Mesothelial cell of epicardium (in vitro differentiated cells): ENCODE measurements around the gene TSPAN15. TPM values are rescaled to one million over a fixed set of nuclear protein-coding genes. Genes with fewer than 3 reads are reported as not detected.
A peak's percentile ranks its signal among the peaks of the same experiment; 100 is the strongest.

Experiments used
- DNase-seq, 2 experiments: peaks; one replicate each; pipeline ENCODE4 v3.0.0; 2021; ENCODE audit warnings: low spot score in 2 of 2; ENCODE audit not compliant: unreplicated experiment in 2 of 2
- H3K27ac Mint-ChIP-seq: 2 replicates; pipeline ENCODE4 v1.8.0; 2021; ENCODE audit warnings: mixed read lengths
- H3K27me3 Mint-ChIP-seq: 2 replicates; pipeline ENCODE4 v1.8.0; 2021; ENCODE audit warnings: low read depth, mixed read lengths
- H3K36me3 Mint-ChIP-seq: 2 replicates; pipeline ENCODE4 v1.8.0; 2021; ENCODE audit warnings: mixed read lengths
- H3K4me1 Mint-ChIP-seq: 2 replicates; pipeline ENCODE4 v1.8.0; 2021; ENCODE audit warnings: mixed read lengths
- H3K4me3 Mint-ChIP-seq: 2 replicates; pipeline ENCODE4 v1.8.0; 2021; ENCODE audit warnings: mild to moderate bottlenecking, moderate library complexity, mixed read lengths
- H3K9me3 Mint-ChIP-seq: 2 replicates; pipeline ENCODE4 v1.8.0; 2021; ENCODE audit warnings: mixed read lengths
- CTCF ChIP-seq: fragments of 200-600 bp; sonication (generic); IDR thresholded peaks from one replicate; pipeline ENCODE4 v1.5.0; 2021; ENCODE audit warnings: antibody characterized with exemption; ENCODE audit not compliant: unreplicated experiment
- total RNA-seq: library from RNA; stranded (reverse); gene quantifications from 3 replicates; pipeline ENCODE4 v1.2.1, GENCODE V29; 2021

The TSPAN15 gene
- total RNA-seq, 1 donor from 2014 or later: 17.7 TPM

GRCh38 chr10:69475433-69475830 is 24.2 kb downstream of the TSPAN15 start:
- Mint-ChIP-seq H3K9me3 (no peaks in the 10 kb centered on the region), H3K4me3 (no peak overlapping the region), H3K27ac (peak overlapping the region; percentile 20), H3K27me3 (no peaks in the 10 kb centered on the region), H3K4me1 (peaks cover 27% of the 10 kb centered on the region), H3K36me3 (no peaks in the 10 kb centered on the region)
- no peak for DNase-seq
- TF ChIP-seq CTCF: no peak

- Mint-ChIP-seq H3K36me3 (no peaks in the 10 kb centered on the region), H3K27ac (no peak overlapping the region), H3K27me3 (no peaks in the 10 kb centered on the region), H3K4me3 (no peak overlapping the region), H3K4me1 (peaks cover 30% of the 10 kb centered on the region), H3K9me3 (no peaks in the 10 kb centered on the region)
- no peak for DNase-seq
- TF ChIP-seq CTCF: no peak
Observed at GRCh38 chr10:69477968-69478597, 26.8 kb downstream of the TSPAN15 start.

- Mint-ChIP-seq H3K4me1 (peaks cover 23% of the 10 kb centered on the region), H3K27me3 (no peaks in the 10 kb centered on the region), H3K4me3 (no peak overlapping the region), H3K36me3 (no peaks in the 10 kb centered on the region), H3K9me3 (no peaks in the 10 kb centered on the region), H3K27ac (peak overlapping the region; percentile 80)
- DNase-seq: no peak
- no peak for TF ChIP-seq CTCF
Observed at GRCh38 chr10:69479240-69480067, 28.2 kb downstream of the TSPAN15 start.

GRCh38 chr10:69480068-69480412 is 28.8 kb downstream of the TSPAN15 start:
- Mint-ChIP-seq H3K27me3 (no peaks in the 10 kb centered on the region), H3K4me1 (peaks cover 18% of the 10 kb centered on the region), H3K27ac (peak overlapping the region; percentile 80), H3K36me3 (no peaks in the 10 kb centered on the region), H3K9me3 (no peaks in the 10 kb centered on the region), H3K4me3 (no peak overlapping the region)
- DNase-seq: no peak
- TF ChIP-seq CTCF: no peak

GRCh38 chr10:69481305-69481704 is 30.0 kb downstream of the TSPAN15 start:
- DNase-seq: no peak
- no peaks in the 10 kb centered on the region for H3K36me3 Mint-ChIP-seq
- peaks cover 13% of the 10 kb centered on the region for H3K4me1 Mint-ChIP-seq
- no peaks in the 10 kb centered on the region for H3K27me3 Mint-ChIP-seq
- H3K27ac Mint-ChIP-seq: peak overlapping the region; percentile 16
- no peaks in the 10 kb centered on the region for H3K9me3 Mint-ChIP-seq
- TF ChIP-seq CTCF: no peak
- H3K4me3 Mint-ChIP-seq: no peak overlapping the region
